K562 (cell line): Measurements from ENCODE around the gene ZNHIT1. TPM values are rescaled to one million over a fixed set of nuclear protein-coding genes. Genes with fewer than 3 reads are reported as not detected.

ENCODE experiments used
- BCOR ChIP-seq: fragments of 450-650 bp; IDR thresholded peaks from 2 replicates; pipeline ENCODE4 v1.6.1; 2016
- GABPA ChIP-seq: fragments of 200-800 bp; sonication (Bioruptor generic); conservative IDR thresholded peaks from 2 replicates; pipeline ENCODE4 v1.6.1; 2016; ENCODE audit warnings: low read depth, missing genetic modification characterization, missing compliant biosample characterization
- HDAC8 ChIP-seq: fragments of 450-650 bp; IDR thresholded peaks from 2 replicates; pipeline ENCODE4 v1.6.1; 2016; ENCODE audit warnings: mild to moderate bottlenecking, missing genetic modification characterization, moderate library complexity, missing compliant biosample characterization
- HDGF ChIP-seq: fragments of 450-650 bp; IDR thresholded peaks from 2 replicates; pipeline ENCODE4 v1.6.1; 2016
- LEF1 ChIP-seq: fragments of 450-650 bp; IDR thresholded peaks from 2 replicates; pipeline ENCODE4 v1.6.1; 2016; ENCODE audit warnings: mild to moderate bottlenecking
- NCOA4 ChIP-seq: fragments of 450-650 bp; IDR thresholded peaks from 2 replicates; pipeline ENCODE4 v1.6.1; 2018; ENCODE audit warnings: mild to moderate bottlenecking; ENCODE audit not compliant: partially characterized antibody
- POLR2AphosphoS2 ChIP-seq: IDR thresholded peaks from 2 replicates; pipeline ENCODE4 v1.6.1; 2012; ENCODE audit warnings: low read length, improper control_type of control experiment
- POLR2AphosphoS5 ChIP-seq: IDR thresholded peaks from 2 replicates; pipeline ENCODE4 v1.6.1; 2011; ENCODE audit warnings: mild to moderate bottlenecking, low read depth, low read length, moderate library complexity; ENCODE audit not compliant: control insufficient read depth, insufficient read depth
- PTBP1 ChIP-seq: fragments of 200-400 bp; formaldehyde crosslinking; IDR thresholded peaks from 2 replicates; pipeline ENCODE4 v1.6.1; 2017; ENCODE audit warnings: low read depth, low read length
- RAD51 ChIP-seq: fragments of 450-650 bp; IDR thresholded peaks from 2 replicates; pipeline ENCODE4 v1.7.1; 2016; ENCODE audit warnings: low read depth, mild to moderate bottlenecking, borderline replicate concordance
- SRF ChIP-seq, 2 experiments: fragments of 250-450, 450-650 bp in 1 of 2; sonication (Bioruptor Pico) in 1 of 2; sonication (generic) in 1 of 2; formaldehyde crosslinking; IDR thresholded peaks; 2 replicates each; pipeline versions ENCODE4 v1.5.0 to v1.5.1; 2020 to 2022; ENCODE audit warnings: mild to moderate bottlenecking in 1 of 2, missing genetic modification reagents in 1 of 2
- ZNF3 ChIP-seq: fragments of 250-450 bp; sonication (Bioruptor Pico); IDR thresholded peaks from 2 replicates; pipeline ENCODE4 v1.5.0; 2021; ENCODE audit warnings: mild to moderate bottlenecking, moderate library complexity
- ZNF766 ChIP-seq: fragments of 200-800 bp; sonication (Bioruptor generic); conservative IDR thresholded peaks from 2 replicates; pipeline ENCODE4 v1.6.1; 2016; ENCODE audit warnings: missing genetic modification characterization, missing compliant biosample characterization
- ZNF77 ChIP-seq: fragments of 250-450 bp; sonication (Bioruptor Pico); IDR thresholded peaks from 2 replicates; pipeline ENCODE4 v1.5.0; 2020
- polyA plus RNA-seq, 8 experiments: library from polyadenylated mRNA; depleted of rRNA in 4 of 8; stranded (reverse) in 5 of 8; unstranded in 3 of 8; fragments of >200 nt; fragmentation: Nextera tagmentation in 2 of 8; fragmentation: Illumina TruSeq in 1 of 8; extraction: Ambion mirVana in 2 of 8; extraction: Trizol in 1 of 8; gene quantifications; 2 replicates each; pipeline versions ENCODE4 v1.2.1 to v1.2.3, GENCODE V29; 2011 to 2014; ENCODE audit warnings: inconsistent platforms in 1 of 8, missing spikeins in 1 of 8
- total RNA-seq, 7 experiments: library from RNA; depleted of rRNA in 6 of 7; stranded (reverse); fragments of >200 nt in 6 of 7; fragmentation: Illumina TruSeq in 2 of 7; extraction: Trizol in 2 of 7; gene quantifications; 2 replicates each; pipeline versions ENCODE4 v1.2.1 to v1.2.3, GENCODE V29; 2011 to 2021; ENCODE audit warnings: low replicate concordance in 1 of 7
- TF ChIP-seq, protein P1 (sequence below), 3 experiments: fragments of 200-800 bp in 1 of 3; sonication (Bioruptor generic) in 1 of 3; sonication (generic) in 1 of 3; formaldehyde crosslinking in 1 of 3; IDR thresholded peaks; 2 replicates each; pipeline versions ENCODE4 v1.6.1 to v1.8.0; 2016 to 2022; ENCODE audit warnings: mild to moderate bottlenecking in 2 of 3, missing compliant biosample characterization in 2 of 3, missing genetic modification characterization in 2 of 3, missing genetic modification reagents in 1 of 3
- TF ChIP-seq, protein P2 (sequence below), 2 experiments: fragments of 450-650 bp; formaldehyde crosslinking in 1 of 2; IDR thresholded peaks; 2 replicates each; pipeline versions ENCODE4 v1.4.0 to v1.6.1; 2014 to 2020; ENCODE audit warnings: mild to moderate bottlenecking in 2 of 2, borderline replicate concordance in 1 of 2, low read depth in 1 of 2
- TF ChIP-seq, protein P3 (sequence below): sonication (generic); formaldehyde crosslinking; IDR thresholded peaks from 2 replicates; pipeline ENCODE4 v1.8.1; 2023; ENCODE audit warnings: mild to moderate bottlenecking, missing genetic modification reagents

Gene ZNHIT1
- total and polyA plus RNA-seq, 9 of the 15 experiments (the other 6 are each of a cell fraction or from before 2014, with no cell fraction given), result 6.4 to 162 (median 70.1) TPM

DNA sequence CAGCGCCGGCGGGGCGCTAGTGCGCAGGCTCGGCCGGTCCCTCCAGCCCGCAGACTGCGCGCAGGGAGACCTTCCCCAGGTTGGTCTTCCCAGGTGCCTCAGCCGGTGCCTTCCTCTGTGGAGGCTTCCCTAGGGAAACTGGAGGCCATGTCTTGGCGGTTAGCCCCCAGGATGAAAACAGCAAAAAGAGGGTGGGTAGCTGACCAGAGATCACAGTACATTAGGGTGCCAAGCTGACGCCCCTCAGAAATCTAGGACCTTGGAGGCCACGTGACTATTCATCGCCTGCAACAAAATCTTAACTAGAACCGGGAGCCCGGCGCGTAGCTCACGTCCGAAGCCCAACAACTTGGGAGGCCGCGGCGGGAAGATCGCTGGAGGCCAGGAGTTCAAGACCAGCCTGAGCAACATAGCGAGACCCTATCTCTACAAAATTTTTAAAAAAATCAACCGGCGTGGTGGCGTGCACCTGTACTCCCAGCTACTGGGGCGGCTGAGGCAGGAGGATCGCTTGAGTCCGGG lies 27.2 kb downstream of the ZNHIT1 start (continued):
- TF ChIP-seq HDGF, result 0 out of 2 replicates have a peak, but pooled peaks have one; percentile 6
- peak; percentile 91 for TF ChIP-seq RAD51
- TF ChIP-seq, protein P1, sequence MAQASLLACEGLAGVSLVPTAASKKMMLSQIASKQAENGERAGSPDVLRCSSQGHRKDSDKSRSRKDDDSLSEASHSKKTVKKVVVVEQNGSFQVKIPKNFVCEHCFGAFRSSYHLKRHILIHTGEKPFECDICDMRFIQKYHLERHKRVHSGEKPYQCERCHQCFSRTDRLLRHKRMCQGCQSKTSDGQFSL (CRISPR knock-in tag; IDR thresholded peaks at IDR 0.05), result no peak
- TF ChIP-seq, protein P1 (tag; IDR thresholded peaks at IDR 0.05), result no peak
- TF ChIP-seq, protein P2, sequence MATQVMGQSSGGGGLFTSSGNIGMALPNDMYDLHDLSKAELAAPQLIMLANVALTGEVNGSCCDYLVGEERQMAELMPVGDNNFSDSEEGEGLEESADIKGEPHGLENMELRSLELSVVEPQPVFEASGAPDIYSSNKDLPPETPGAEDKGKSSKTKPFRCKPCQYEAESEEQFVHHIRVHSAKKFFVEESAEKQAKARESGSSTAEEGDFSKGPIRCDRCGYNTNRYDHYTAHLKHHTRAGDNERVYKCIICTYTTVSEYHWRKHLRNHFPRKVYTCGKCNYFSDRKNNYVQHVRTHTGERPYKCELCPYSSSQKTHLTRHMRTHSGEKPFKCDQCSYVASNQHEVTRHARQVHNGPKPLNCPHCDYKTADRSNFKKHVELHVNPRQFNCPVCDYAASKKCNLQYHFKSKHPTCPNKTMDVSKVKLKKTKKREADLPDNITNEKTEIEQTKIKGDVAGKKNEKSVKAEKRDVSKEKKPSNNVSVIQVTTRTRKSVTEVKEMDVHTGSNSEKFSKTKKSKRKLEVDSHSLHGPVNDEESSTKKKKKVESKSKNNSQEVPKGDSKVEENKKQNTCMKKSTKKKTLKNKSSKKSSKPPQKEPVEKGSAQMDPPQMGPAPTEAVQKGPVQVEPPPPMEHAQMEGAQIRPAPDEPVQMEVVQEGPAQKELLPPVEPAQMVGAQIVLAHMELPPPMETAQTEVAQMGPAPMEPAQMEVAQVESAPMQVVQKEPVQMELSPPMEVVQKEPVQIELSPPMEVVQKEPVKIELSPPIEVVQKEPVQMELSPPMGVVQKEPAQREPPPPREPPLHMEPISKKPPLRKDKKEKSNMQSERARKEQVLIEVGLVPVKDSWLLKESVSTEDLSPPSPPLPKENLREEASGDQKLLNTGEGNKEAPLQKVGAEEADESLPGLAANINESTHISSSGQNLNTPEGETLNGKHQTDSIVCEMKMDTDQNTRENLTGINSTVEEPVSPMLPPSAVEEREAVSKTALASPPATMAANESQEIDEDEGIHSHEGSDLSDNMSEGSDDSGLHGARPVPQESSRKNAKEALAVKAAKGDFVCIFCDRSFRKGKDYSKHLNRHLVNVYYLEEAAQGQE (IDR thresholded peaks at IDR 0.05; ENCODE audit: borderline replicate concordance), result no peak; the same call in 1 of the 2 replicates
- TF ChIP-seq, protein P2 (CRISPR knock-in tag; IDR thresholded peaks at IDR 0.05; ENCODE audit: low read depth), result no peak
- TF ChIP-seq LEF1, result no peak
- TF ChIP-seq ZNF3, result no peak
- peak; percentile 84 for TF ChIP-seq GABPA (tag)
- TF ChIP-seq POLR2AphosphoS2, result 0 out of 2 replicates have a peak, but pooled peaks have one; percentile 11
- TF ChIP-seq NCOA4, result no peak
- TF ChIP-seq BCOR, result 0 out of 2 replicates have a peak, but pooled peaks have one; percentile 11
- TF ChIP-seq ZNF77, result no peak
- no peak for TF ChIP-seq ZNF766 (CRISPR knock-in tag)
- TF ChIP-seq POLR2AphosphoS5, result peak; percentile 0; the same call in 1 of the 2 replicates
- no peak for TF ChIP-seq HDAC8
- TF ChIP-seq SRF (CRISPR knock-in tag; IDR thresholded peaks at IDR 0.05), result no peak
- TF ChIP-seq PTBP1, result 0 out of 2 replicates have a peak, but pooled peaks have one; percentile 20
- TF ChIP-seq, protein P3, sequence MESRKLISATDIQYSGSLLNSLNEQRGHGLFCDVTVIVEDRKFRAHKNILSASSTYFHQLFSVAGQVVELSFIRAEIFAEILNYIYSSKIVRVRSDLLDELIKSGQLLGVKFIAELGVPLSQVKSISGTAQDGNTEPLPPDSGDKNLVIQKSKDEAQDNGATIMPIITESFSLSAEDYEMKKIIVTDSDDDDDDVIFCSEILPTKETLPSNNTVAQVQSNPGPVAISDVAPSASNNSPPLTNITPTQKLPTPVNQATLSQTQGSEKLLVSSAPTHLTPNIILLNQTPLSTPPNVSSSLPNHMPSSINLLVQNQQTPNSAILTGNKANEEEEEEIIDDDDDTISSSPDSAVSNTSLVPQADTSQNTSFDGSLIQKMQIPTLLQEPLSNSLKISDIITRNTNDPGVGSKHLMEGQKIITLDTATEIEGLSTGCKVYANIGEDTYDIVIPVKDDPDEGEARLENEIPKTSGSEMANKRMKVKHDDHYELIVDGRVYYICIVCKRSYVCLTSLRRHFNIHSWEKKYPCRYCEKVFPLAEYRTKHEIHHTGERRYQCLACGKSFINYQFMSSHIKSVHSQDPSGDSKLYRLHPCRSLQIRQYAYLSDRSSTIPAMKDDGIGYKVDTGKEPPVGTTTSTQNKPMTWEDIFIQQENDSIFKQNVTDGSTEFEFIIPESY (CRISPR knock-in tag), result peak; percentile 89
